NCI-H82 treated with DMSO at 0.1 percent for 48 hours (cell line): ENCODE data around the gene STXBP2.
"Not testable (repeated sequence)": the region's sequence is repeated elsewhere in the genome, so short reads cannot be mapped to it uniquely, and the experiment has no call there.

Experiments used
- DNase-seq: peaks from one replicate; lab custom pipeline; 2025; ENCODE audit not compliant: unreplicated experiment; lab: John Stamatoyannopoulos, UW

Gene STXBP2

GRCh38 chr19:7631577-7631976, 5.3 kb upstream of the STXBP2 start:
- DNase-seq = no peak

DNA sequence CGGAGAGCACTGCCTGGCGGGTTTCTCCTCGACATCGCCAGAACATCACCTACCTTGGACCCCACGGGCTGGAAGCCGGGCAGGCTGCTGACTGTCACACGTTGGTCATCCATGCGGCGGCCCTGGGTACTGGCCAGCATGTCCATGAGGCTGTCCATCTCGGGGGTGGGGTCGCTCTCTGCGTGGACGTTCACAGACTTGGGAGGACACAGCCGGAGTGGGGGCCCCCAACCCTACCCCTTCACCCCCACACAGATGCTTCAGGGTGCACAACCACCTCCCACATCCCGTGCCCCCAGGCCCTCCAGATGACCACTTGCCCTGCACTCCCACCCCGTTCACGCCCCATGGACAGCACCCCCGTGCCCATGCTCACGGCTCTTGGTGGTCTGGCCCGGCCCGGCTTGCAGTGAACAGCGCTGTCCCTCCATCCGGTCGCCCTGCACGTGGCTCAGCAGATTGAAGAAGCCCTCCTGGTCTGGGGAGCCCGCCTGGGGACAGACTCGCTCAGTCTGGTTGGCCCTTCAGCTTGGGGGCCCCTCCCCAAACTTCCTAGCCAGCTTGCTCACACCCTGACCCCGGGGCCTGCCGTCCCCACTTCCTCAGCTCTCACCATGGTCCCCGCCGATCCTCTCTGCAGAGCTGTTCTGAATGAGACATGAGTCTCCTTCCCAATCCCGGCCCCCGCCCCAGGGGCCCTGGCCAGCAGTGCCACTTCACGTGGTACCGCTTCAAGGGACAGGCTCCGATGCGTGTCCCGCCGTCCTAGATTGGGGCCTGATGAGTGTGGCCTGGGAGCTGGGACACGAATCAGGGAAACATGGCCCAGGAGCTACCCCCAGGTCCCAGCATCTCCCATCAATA, 4.3 kb upstream of the STXBP2 start:
- no peak for DNase-seq

GRCh38 chr19:7633698-7634097, 3.2 kb upstream of the STXBP2 start, which contains the start of gene PCP2:
TSS of gene PCP2 (minus strand) at chr19:7633719. CDS start at chr19:7633457, 262 bp downstream.
- DNase-seq = no peak

GRCh38 chr19:7635670-7636069, 1.2 kb upstream of the STXBP2 start:
- no peak for DNase-seq

GRCh38 chr19:7636317-7636690, 606 bp upstream of the STXBP2 start:
- DNase-seq = no peak

GRCh38 chr19:7637374-7638256, 705 bp downstream of the STXBP2 start:
- no peak for DNase-seq

DNA sequence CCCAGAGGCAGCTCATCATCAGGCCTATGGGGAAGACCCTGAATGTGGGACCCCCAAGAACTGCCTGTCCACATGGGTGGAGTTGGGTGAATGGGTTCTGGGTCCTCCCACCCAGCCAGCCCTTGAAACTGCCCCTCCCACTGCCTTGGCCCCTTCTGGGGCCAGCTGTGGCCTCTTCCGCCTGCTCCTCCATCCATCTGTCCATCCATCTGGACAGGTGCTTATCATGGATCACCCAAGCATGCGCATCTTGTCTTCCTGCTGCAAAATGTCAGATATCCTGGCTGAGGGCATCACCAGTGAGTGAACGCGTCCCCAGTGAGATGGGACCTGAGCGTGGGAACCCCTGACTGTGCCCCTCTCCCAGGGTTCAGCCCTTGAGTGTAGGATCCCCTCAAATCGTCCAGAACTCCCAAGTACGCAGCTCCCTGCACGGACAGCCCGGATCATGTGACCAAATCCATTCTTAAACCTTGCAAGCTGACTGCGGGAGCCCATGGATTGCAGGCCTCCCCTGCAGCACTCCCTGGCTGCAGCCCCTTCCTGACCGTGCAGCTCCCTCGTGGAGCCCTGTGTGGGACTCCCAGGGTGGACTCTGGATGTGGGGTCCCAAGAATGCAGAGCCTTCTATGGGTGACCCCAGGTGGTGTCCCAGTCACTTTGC, 2.0 kb downstream of the STXBP2 start:
- peak; percentile 67 for DNase-seq

DNA sequence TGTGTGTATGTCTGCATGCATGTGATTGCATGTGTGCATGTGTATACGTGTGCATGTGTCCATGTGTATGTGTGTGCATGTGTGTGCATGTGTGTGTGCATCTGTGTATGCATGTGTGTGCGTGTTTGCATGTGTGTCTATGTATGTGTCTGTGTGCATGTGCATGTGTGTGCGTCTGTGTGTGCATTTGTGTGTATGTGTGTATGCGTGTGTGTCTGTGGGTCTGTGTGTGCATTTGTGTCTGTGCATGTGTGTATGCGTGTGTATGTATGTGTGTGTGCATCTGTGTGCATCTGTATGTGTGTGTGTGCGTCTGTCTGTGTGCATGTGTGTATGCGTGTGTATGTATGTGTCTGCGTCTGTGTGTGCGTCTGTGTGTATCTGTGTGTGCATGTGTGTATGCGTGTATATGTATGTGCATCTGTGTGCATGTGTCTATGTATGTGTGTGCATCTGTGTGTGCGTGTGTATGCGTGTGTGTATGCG, 3.0 kb downstream of the STXBP2 start:
- DNase-seq = no peak

- no peak for DNase-seq
Observed at GRCh38 chr19:7640803-7641202, 3.9 kb downstream of the STXBP2 start.

DNA sequence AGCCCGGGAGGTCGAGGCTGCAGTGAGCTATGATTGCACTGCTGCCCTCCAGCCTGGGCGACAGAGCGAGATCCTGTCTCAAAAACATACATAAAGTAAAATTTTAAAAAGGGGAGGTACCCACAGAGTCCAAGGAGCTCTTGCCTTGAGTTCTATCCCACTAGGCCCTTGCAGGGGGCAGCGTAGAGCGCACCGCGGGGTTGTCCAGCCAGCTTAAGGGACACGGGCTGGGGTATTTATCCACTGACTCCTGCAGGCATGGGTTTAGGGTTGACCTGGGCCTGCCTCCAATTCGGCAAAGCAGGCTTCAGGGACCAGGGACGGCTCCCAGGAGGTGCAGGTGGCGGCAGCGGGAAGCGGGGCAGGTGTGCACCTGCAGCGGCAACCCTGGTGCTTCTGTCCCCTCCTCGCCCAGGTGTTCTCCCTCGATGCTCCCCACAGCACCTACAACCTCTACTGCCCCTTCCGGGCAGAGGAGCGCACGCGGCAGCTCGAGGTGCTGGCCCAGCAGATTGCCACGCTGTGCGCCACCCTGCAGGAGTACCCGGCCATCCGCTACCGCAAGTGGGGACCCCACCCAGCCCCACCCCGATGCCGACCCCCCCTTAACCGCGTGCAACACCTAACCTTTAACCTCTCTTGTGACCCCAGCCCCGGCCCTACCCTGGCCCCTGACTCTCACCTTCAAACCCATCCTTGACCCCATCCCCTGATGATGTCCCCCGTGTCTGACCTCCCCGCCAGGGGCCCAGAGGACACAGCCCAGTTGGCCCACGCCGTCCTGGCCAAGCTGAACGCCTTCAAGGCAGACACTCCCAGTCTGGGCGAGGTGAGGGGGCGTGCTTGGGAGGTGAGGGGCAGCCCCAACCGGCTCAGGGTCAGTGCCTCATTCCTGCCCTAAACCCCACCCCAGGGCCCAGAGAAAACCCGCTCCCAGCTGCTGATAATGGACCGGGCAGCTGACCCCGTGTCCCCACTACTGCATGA, 4.7 kb downstream of the STXBP2 start:
- DNase-seq = no peak

GRCh38 chr19:7642295-7643030, 5.6 kb downstream of the STXBP2 start:
- DNase-seq = no peak

DNA sequence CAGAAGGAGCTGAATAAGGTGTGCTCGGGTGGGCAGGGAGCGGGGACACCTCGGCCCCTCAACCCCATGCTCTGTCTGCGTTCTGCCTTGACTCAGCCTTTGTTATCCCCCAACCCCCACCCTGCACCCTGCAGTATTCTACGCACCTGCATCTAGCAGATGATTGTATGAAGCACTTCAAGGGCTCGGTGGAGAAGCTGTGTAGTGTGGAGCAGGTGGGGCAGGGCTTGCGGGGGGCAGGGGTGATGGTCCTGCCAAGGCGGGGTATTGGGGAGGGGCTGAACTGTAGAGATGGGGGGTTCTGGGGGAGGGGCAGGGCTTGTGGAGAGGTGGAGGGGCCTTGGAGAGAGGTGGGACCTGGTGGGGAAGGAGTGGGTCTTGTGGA, 6.1 kb downstream of the STXBP2 start:
- DNase-seq = no peak

GRCh38 chr19:7643629-7644549, 7.0 kb downstream of the STXBP2 start:
- DNase-seq = not testable (repeated sequence)

DNA sequence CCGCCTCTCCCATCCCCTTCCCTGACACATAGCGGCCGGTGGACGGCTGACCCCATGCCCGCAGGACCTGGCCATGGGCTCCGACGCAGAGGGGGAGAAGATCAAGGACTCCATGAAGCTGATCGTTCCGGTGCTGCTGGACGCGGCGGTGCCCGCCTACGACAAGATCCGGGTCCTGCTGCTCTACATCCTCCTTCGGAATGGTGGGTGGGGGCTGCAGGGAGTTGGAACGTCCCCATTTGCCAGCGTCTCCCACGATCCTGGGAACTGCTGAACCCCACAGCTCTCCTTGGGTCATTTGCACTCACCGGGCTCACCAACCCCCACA, 7.6 kb downstream of the STXBP2 start:
- DNase-seq = no peak

- DNase-seq = no peak
Observed at GRCh38 chr19:7645163-7645562, 8.3 kb downstream of the STXBP2 start.

DNA sequence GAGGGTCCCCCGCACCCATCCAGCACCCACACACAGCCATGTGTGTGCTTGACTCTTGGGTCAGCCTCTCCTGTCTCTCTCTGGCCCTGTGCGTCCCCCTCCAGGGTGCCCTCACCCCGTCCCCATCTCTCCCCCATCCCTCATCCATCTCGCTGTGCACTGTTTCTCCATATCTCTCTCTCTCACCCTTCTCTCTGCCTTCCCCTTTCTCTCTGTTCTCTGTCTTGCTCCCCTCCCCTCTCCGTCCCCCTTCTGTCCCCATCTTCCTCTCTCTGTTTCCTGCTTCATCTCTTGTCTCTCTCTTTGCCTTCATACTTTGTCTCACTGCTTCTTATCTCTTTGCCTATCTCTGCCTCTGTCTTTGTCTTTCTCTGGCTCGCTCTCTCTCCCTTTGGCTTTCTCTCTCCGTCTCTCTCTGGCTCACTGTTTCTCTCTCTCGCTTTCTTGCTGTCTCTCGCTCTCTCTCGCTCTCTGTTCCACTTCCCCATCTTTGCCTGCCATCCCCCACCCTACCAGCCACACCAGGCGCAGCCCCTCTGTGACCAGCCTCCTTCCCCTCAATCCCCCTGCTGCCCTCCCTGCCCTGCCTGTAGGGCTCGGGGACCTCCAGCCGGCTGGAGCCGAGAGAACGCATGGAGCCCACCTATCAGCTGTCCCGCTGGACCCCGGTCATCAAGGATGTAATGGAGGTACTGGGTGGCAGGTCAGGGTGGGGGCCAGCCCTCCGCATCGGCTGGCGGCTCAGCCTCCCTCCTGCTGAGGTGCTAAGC, 8.9 kb downstream of the STXBP2 start:
- DNase-seq = no peak

DNA sequence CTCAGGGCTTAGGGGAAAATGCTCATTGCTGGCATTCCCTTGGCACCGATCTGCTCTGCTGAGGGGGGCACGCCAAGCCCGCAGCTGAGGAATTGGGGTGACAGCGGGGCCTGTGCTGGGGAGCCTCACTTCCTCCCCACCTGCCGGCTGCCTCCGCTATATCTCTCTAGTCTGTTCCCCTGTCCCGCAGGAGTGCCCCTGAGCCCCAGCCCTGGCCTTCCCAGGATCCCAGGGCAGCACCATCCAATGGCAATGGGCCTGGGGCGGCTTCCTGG, 9.5 kb downstream of the STXBP2 start:
- no peak for DNase-seq

DNA sequence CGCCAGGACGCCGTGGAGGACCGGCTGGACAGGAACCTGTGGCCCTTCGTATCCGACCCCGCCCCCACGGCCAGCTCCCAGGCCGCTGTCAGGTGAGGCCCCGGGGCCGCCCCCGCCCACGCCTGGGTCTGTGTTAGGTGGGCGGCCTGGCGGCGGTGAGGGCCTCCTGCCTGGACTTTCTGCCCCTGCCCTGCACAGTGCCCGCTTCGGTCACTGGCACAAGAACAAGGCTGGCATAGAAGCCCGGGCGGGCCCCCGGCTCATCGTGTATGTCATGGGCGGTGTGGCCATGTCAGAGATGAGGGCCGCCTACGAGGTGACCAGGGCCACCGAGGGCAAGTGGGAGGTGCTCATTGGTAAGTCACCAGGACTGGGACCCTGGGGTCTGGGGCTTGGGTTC, 10.2 kb downstream of the STXBP2 start:
- no peak for DNase-seq
